SK-N-MC (cell line): ENCODE data around the gene C6orf15.
A peak's percentile ranks its signal among the peaks of the same experiment; 100 is the strongest.

Experiments
- DNase-seq: peaks from one replicate; pipeline ENCODE4 v3.0.0-alpha.2; 2011; ENCODE audit warnings: low read depth, low spot score
- H3K27ac ChIP-seq: fragments of 200-600 bp; sonication (generic); 2 replicates; pipeline ENCODE4 v1.5.1; 2016; ENCODE audit warnings: mixed run types
- H3K36me3 ChIP-seq: fragments of 200-600 bp; sonication (generic); 2 replicates; pipeline ENCODE4 v1.6.1; 2017; ENCODE audit warnings: antibody characterized with exemption, low read length, mixed read lengths; ENCODE audit not compliant: insufficient read depth
- H3K4me3 ChIP-seq: fragments of 200-600 bp; sonication (generic); 2 replicates; pipeline ENCODE4 v1.5.1; 2016
- H3K9ac ChIP-seq: fragments of 200-600 bp; sonication (generic); 2 replicates; pipeline ENCODE4 v1.8.0; 2017; ENCODE audit warnings: mixed run types, mixed read lengths; ENCODE audit not compliant: insufficient read length
- H3K9me3 ChIP-seq: fragments of 200-600 bp; sonication (generic); 2 replicates; pipeline ENCODE4 v1.6.1; 2017; ENCODE audit warnings: low read depth, mild to moderate bottlenecking, antibody characterized with exemption, low read length, moderate library complexity, mixed read lengths
- EZH2 ChIP-seq: fragments of 200-600 bp; sonication (generic); IDR thresholded peaks from one replicate; pipeline ENCODE4 v1.6.1; 2017; ENCODE audit warnings: antibody characterized with exemption
- FOXP2 ChIP-seq: optimal IDR thresholded peaks from 2 replicates; pipeline ENCODE3; 2011; ENCODE audit warnings: mild to moderate bottlenecking, moderate library complexity; ENCODE audit not compliant: insufficient read depth; ENCODE audit errors: extremely low read length, control extremely low read depth
- POLR2AphosphoS5 ChIP-seq: IDR thresholded peaks from 2 replicates; pipeline ENCODE4 v1.6.1; 2012; ENCODE audit warnings: mild to moderate bottlenecking, low read depth, low read length, borderline replicate concordance

Gene C6orf15

GRCh38 chr6:31087494-31088089 lies 24.8 kb downstream of the C6orf15 start:
- Histone ChIP-seq H3K4me3 (peak overlapping the region; percentile 32), H3K27ac (no peak overlapping the region), H3K9me3 (no peaks in the 10 kb centered on the region), H3K36me3 (no peaks in the 10 kb centered on the region), H3K9ac (no peak overlapping the region)
- no peak for TF ChIP-seq FOXP2
- no peak for TF ChIP-seq POLR2AphosphoS5
- TF ChIP-seq EZH2, result no peak
- DNase-seq, result peak; percentile 56

- no peaks in the 10 kb centered on the region for H3K36me3 ChIP-seq
- DNase-seq, result no peak
- no peaks in the 10 kb centered on the region for H3K9me3 ChIP-seq
- H3K4me3 ChIP-seq, result peak overlapping the region; percentile 32
- no peak overlapping the region for H3K27ac ChIP-seq
- no peak overlapping the region for H3K9ac ChIP-seq
- TF ChIP-seq EZH2 (no peak), FOXP2 (no peak), POLR2AphosphoS5 (no peak)
These were observed 25.5 kb downstream of the C6orf15 start for GRCh38 chr6:31086788-31087440.

GRCh38 chr6:31083742-31084354 lies 28.5 kb downstream of the C6orf15 start:
- Histone ChIP-seq H3K36me3 (no peaks in the 10 kb centered on the region), H3K9ac (no peak overlapping the region), H3K9me3 (no peaks in the 10 kb centered on the region), H3K27ac (no peak overlapping the region), H3K4me3 (no peak overlapping the region)
- no peak for DNase-seq
- TF ChIP-seq POLR2AphosphoS5 (no peak), EZH2 (no peak), FOXP2 (no peak)

GRCh38 chr6:31081872-31082271 lies 30.5 kb downstream of the C6orf15 start:
- TF ChIP-seq POLR2AphosphoS5 (no peak), EZH2 (no peak), FOXP2 (no peak)
- no peak for DNase-seq
- H3K9me3 ChIP-seq, result no peaks in the 10 kb centered on the region
- no peak overlapping the region for H3K27ac ChIP-seq
- no peak overlapping the region for H3K9ac ChIP-seq
- H3K4me3 ChIP-seq, result no peak overlapping the region
- no peaks in the 10 kb centered on the region for H3K36me3 ChIP-seq

GRCh38 chr6:31079656-31080261 lies 32.6 kb downstream of the C6orf15 start:
- Histone ChIP-seq H3K27ac (no peak overlapping the region), H3K36me3 (no peaks in the 10 kb centered on the region), H3K9me3 (no peaks in the 10 kb centered on the region), H3K9ac (no peak overlapping the region), H3K4me3 (no peak overlapping the region)
- no peak for DNase-seq
- TF ChIP-seq POLR2AphosphoS5 (no peak), EZH2 (no peak), FOXP2 (no peak)

GRCh38 chr6:31076611-31077010 lies 35.8 kb downstream of the C6orf15 start:
- Histone ChIP-seq H3K36me3 (no peaks in the 10 kb centered on the region), H3K9me3 (no peaks in the 10 kb centered on the region), H3K4me3 (no peak overlapping the region), H3K9ac (no peak overlapping the region), H3K27ac (no peak overlapping the region)
- TF ChIP-seq POLR2AphosphoS5 (no peak), EZH2 (no peak), FOXP2 (no peak)
- DNase-seq, result no peak

- H3K9ac ChIP-seq, result no peak overlapping the region
- no peak overlapping the region for H3K27ac ChIP-seq
- no peaks in the 10 kb centered on the region for H3K36me3 ChIP-seq
- TF ChIP-seq FOXP2 (no peak), POLR2AphosphoS5 (no peak), EZH2 (no peak)
- no peak overlapping the region for H3K4me3 ChIP-seq
- H3K9me3 ChIP-seq, result no peaks in the 10 kb centered on the region
- no peak for DNase-seq
These were observed 36.8 kb downstream of the C6orf15 start for GRCh38 chr6:31075528-31075927.

- TF ChIP-seq POLR2AphosphoS5 (no peak), EZH2 (no peak), FOXP2 (no peak)
- H3K36me3 ChIP-seq, result no peaks in the 10 kb centered on the region
- no peak overlapping the region for H3K4me3 ChIP-seq
- no peaks in the 10 kb centered on the region for H3K9me3 ChIP-seq
- DNase-seq, result no peak
- H3K27ac ChIP-seq, result no peak overlapping the region
- no peak overlapping the region for H3K9ac ChIP-seq
These were observed 38.0 kb downstream of the C6orf15 start for GRCh38 chr6:31074401-31074800.
